IPS DF 6.9 (cell line): ENCODE data around the gene RERE.
"Not testable (repeated sequence)": the region's sequence is repeated elsewhere in the genome, so short reads cannot be mapped to it uniquely, and the experiment has no call there.

Experiments used
- DNase-seq: peaks from one replicate; pipeline ENCODE4 v3.0.0-alpha.2; 2013; ENCODE audit warnings: low read depth, low spot score
- H3K27ac ChIP-seq: one replicate; pipeline ENCODE4 v1.5.1; 2013; ENCODE audit warnings: low read length, control low read depth
- H3K27me3 ChIP-seq: 2 replicates; pipeline ENCODE4 v1.6.1; 2013; ENCODE audit warnings: mild to moderate bottlenecking, low read length; ENCODE audit not compliant: control insufficient read depth, insufficient read depth
- H3K36me3 ChIP-seq: 2 replicates; pipeline ENCODE4 v1.6.1; 2013; ENCODE audit warnings: low read length; ENCODE audit not compliant: control insufficient read depth, insufficient read depth
- H3K4me1 ChIP-seq: 2 replicates; pipeline ENCODE4 v1.6.1; 2013; ENCODE audit warnings: low read length; ENCODE audit not compliant: control insufficient read depth, insufficient read depth
- H3K4me3 ChIP-seq: 2 replicates; pipeline ENCODE4 v1.5.1; 2013; ENCODE audit warnings: mild to moderate bottlenecking, low read length
- H3K9me3 ChIP-seq: 2 replicates; pipeline ENCODE4 v1.6.1; 2013; ENCODE audit warnings: low read length, inconsistent platforms; ENCODE audit not compliant: control insufficient read depth, insufficient read depth
- WGBS: extraction: QIAGEN DNeasy Blood & Tissue Kit; methylation state at CpG from one replicate; pipeline ENCODE4 v1.1.7; 2013; ENCODE audit warnings: mixed read lengths, missing lambda C conversion rate; ENCODE audit not compliant: insufficient read length, insufficient coverage; 5-methylcytosine and 5-hydroxymethylcytosine counted together

The RERE gene

DNA sequence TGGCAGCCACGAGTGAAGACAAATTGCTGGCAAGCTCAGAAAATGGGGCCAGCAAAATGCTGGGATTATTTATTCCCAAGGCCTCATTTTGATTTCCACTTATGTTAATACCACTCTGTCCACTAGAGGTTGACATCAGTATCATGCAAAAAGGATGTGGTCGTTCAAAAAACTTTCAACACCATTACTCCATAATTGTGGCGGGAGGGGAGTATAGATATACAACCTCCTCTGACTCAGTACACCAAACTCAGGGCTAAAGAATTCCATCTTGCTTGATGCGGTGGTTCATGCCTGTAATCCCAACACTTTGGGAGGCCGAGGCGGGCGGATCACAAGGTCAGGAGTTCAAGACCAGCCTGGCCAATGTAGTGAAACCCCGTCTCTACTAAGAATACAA is 200.6 kb downstream of the RERE start:
- not testable (repeated sequence) for H3K9me3 ChIP-seq, H3K4me3 ChIP-seq, DNase-seq, H3K4me1 ChIP-seq, H3K36me3 ChIP-seq, H3K27ac ChIP-seq, H3K27me3 ChIP-seq
- WGBS, result no CpG with 5 or more reads among the region's 8 CpGs

DNA sequence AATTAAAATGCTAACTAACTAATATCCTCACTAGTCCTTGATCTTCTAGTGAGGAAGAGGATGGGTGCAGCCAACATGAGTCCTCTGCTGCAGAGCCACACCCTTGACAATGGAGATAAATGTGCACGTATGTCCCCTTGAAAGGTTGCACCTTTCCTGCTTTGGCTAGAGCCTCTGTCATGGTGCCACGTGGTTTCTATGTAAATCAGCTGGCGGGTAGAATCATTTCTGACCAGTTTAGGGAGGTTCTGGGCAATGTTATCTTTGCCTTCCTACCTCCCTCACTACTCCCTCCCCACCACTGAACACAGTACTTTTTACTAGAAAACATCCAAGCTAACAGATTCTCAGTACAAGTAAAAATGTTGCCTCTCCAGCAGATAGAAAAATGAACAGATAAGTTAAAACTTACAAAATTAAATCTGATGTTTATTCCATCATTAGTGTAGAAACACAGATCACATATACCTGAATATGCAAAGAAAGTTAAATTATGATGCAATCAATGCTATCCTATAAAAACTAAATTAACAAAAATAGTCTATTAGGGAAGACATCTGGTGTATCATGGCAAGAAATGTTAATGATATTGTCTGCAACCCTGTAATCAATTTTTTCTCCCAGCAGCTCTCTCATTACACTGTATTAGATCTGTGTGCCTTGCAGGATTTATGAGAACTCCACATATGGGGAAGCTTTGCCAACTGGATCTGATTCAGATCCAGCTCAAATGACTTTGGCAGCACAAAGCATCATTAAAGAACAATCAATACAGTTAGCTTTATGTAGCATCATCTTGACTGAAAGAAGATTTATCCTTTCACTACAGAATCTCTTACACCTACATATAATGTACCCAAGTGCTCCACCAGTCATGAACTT is 205.6 kb downstream of the RERE start:
- not testable (repeated sequence) for H3K27ac ChIP-seq, H3K9me3 ChIP-seq, H3K36me3 ChIP-seq, H3K4me1 ChIP-seq, H3K27me3 ChIP-seq, H3K4me3 ChIP-seq, DNase-seq
- no CpG with 5 or more reads among the region's 3 CpGs for WGBS

- Histone ChIP-seq H3K4me1 (no peaks in the 10 kb centered on the region), H3K27me3 (no peaks in the 10 kb centered on the region), H3K36me3 (no peaks in the 10 kb centered on the region), H3K9me3 (no peaks in the 10 kb centered on the region), H3K27ac (no peak overlapping the region), H3K4me3 (no peak overlapping the region)
- WGBS, result no CpG with 5 or more reads among the region's 5 CpGs
- DNase-seq, result no peak
Observed at GRCh38 chr1:8607906-8608305, 209.5 kb downstream of the RERE start.

DNA sequence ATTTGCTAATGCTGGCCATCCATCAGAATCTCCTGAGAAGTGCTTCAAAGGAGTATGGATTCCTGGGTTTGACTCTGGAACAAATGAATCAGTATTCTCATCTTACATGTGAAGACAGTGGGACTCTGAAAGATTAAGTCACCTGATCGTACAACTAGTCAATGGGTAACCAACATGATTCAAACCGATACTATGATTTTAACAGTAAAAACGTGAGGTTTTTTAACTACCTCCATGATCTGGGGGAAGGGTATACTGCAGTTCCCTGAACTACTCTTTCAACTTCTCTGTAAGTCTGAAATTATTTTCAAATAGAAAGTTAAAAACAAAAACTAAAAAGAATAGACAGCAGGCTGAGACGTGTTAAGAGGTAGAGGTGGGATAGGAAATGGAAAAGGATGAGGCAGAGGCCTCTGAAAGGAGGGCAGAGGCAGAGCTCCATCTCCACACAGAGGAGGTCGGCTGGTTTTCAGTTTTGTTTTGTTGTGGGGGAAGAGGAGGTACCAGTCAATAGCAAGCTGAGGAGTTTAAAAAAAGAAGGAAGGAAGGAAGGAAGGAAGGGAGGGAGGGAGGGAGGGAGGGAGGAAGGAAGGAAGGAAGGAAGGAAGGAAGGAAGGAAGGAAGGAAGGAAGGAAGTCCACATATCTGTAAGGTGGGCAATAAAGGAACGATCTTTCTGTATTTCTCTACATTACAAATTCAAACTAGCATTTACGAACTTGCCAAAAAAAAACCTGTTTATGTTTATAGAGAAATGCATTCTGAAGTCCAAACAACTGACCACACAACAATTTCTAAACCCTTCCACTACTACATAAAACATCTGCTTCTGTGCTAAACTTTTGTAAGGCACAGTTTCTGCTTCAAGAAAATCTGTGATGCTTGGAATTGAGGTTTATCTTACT is 213.1 kb downstream of the RERE start:
- no CpG with 5 or more reads among the region's 7 CpGs for WGBS
- no peak for DNase-seq
- H3K27ac ChIP-seq, result no peak overlapping the region
- no peak overlapping the region for H3K4me3 ChIP-seq
- no peaks in the 10 kb centered on the region; the same call in 1 of the 2 replicates for H3K36me3 ChIP-seq
- H3K27me3 ChIP-seq, result no peaks in the 10 kb centered on the region
- no peaks in the 10 kb centered on the region for H3K4me1 ChIP-seq
- no peaks in the 10 kb centered on the region for H3K9me3 ChIP-seq

DNA sequence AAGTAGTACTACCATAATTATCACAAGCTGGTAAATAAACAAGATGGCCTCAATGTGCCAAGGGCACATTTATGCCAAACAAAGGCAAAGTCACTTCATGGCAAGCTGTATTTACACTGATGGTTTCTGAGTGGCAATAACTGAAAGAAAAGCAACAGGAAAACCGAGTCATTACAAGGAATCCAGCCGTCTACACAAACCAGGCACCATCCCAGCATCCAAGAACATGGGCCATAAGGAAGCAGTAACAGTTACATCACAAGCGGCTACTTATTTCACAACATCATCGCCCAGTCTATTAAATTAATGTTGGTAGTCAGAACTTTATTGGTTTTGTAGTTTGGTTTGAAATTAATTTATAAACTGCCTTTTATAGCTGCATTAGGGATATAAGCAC is 214.2 kb downstream of the RERE start:
- DNase-seq, result no peak
- WGBS, result no CpG with 5 or more reads among the region's 4 CpGs
- H3K27ac ChIP-seq, result no peak overlapping the region
- H3K9me3 ChIP-seq, result no peaks in the 10 kb centered on the region
- H3K4me1 ChIP-seq, result no peaks in the 10 kb centered on the region; the same call in 1 of the 2 replicates
- H3K36me3 ChIP-seq, result no peaks in the 10 kb centered on the region; the same call in 1 of the 2 replicates
- H3K27me3 ChIP-seq, result no peaks in the 10 kb centered on the region
- H3K4me3 ChIP-seq, result no peak overlapping the region

- H3K4me3 ChIP-seq, result no peak overlapping the region
- DNase-seq, result no peak
- H3K27ac ChIP-seq, result no peak overlapping the region
- H3K9me3 ChIP-seq, result no peaks in the 10 kb centered on the region
- WGBS, result no CpG with 5 or more reads among the region's 5 CpGs
- no peaks in the 10 kb centered on the region; the same call in 1 of the 2 replicates for H3K4me1 ChIP-seq
- H3K27me3 ChIP-seq, result no peaks in the 10 kb centered on the region
- no peaks in the 10 kb centered on the region; the same call in 1 of the 2 replicates for H3K36me3 ChIP-seq
Observed at GRCh38 chr1:8602471-8603219, 214.8 kb downstream of the RERE start.

- Histone ChIP-seq H3K27ac (no peak overlapping the region), H3K9me3 (no peaks in the 10 kb centered on the region), H3K4me1 (no peaks in the 10 kb centered on the region; the same call in 1 of the 2 replicates), H3K27me3 (no peaks in the 10 kb centered on the region), H3K36me3 (no peaks in the 10 kb centered on the region; the same call in 1 of the 2 replicates), H3K4me3 (no peak overlapping the region)
- DNase-seq, result no peak
- no CpG with 5 or more reads among the region's 1 CpG for WGBS
Observed at GRCh38 chr1:8600336-8600735, 217.1 kb downstream of the RERE start.

GRCh38 chr1:8599646-8600212 is 217.7 kb downstream of the RERE start:
- no peak for DNase-seq
- no peak overlapping the region for H3K27ac ChIP-seq
- no peaks in the 10 kb centered on the region; the same call in 1 of the 2 replicates for H3K4me1 ChIP-seq
- H3K9me3 ChIP-seq, result no peaks in the 10 kb centered on the region
- H3K36me3 ChIP-seq, result no peaks in the 10 kb centered on the region; the same call in 1 of the 2 replicates
- WGBS, result no CpG with 5 or more reads among the region's 6 CpGs
- H3K4me3 ChIP-seq, result no peak overlapping the region
- no peaks in the 10 kb centered on the region for H3K27me3 ChIP-seq

DNA sequence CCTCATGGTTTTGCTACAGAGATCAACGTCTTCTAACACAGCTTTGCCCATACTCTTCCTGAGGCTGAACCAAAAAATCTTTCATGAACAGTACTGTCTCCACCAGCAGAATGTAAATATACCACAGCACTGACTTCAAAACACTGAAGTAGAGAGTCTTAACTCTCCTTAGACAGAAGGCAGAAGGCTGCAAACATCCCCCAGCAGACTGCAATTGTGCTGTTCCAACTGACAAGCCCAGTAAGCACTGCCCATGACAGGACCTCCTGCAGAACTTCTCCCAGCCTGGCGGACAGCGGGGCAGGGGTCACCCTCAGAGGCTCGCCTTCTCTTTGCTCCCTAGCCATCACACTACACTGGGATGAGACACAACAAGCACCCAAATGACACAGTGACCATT is 218.7 kb downstream of the RERE start:
- Histone ChIP-seq H3K4me1 (no peaks in the 10 kb centered on the region; the same call in 1 of the 2 replicates), H3K27ac (no peak overlapping the region), H3K9me3 (no peaks in the 10 kb centered on the region), H3K27me3 (no peaks in the 10 kb centered on the region), H3K36me3 (no peaks in the 10 kb centered on the region; the same call in 1 of the 2 replicates), H3K4me3 (no peak overlapping the region)
- WGBS, result no CpG with 5 or more reads among the region's 4 CpGs
- no peak for DNase-seq
